ENCODE measurements around the gene TAC3.

The TAC3 gene

DNA sequence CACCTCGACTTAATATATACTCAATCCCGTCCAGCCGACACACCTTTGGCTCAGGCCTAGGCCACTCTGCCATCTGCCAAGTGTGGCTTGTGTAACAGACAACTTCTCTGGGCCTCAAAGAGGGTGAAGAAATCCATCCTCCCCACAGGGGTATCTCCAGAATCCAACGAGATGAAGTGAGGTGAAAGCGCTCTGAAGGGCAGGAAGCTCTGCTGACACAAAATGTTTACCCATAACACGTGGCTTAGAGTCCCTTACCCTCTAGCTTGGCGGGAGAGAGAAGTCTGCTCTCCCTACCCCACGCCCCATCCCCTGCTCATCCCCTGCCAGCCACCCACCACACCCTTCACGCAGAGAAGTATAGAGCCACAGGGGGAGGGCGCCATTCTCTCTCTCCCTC is 23.0 kb downstream of the TAC3 start:
- H3K4me3 ChIP-seq (replicated peaks in 1 of 2; ENCODE audit: low read depth in 2 of 2, low read length in 2 of 2): no peak overlapping the region
- DNase-seq (ENCODE audit: low read depth in 2 of 2): no peak
- TF ChIP-seq CTCF (IDR thresholded peaks at IDR 0.05; ENCODE audit: low read depth, low read length): no peak

DNA sequence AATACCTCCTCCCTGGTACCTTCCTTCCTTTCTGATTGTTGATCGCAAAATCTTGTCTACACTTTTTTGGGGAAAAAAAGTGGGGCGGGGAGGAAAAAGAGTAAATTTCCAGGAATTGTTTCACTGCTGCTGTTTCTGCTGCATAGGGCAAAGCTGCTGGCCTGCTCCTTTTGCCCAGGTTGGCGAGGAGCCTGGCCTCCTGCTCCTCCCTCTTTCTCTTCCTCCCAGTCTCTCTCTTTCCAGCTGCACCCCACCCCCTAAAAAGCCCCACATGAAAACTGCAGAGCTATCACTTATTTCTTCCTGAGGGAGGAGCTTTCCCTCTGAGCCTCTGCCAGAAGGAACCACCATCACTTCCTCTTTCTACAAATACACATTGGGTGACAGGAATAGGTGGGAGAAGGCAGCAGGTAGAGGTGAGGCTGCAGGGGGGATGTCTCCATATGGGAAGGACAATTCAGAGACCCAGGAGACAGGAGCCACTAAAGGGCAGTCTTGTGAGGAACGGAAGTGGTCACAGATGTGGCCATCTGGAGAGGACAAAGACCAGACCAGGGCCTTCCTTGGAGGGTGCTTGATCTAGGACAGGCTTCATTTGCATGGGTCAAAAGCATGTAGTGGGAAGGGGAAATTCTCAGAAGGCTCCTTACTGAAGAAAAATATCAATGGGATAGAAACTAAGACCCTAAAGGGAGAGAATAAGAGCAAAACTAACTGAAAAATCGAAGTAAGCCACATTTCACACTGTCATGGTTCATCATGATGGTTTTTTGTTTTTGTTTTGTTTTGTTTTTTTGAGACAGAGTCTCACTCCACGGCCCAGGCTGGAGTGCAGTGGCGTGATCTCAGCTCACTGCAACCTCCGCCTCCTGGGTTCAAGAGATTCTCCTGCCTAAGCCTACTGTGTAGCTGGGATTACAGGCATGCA is 24.7 kb downstream of the TAC3 start:
- DNase-seq (ENCODE audit: low read depth in 2 of 2): peak in 1 of 2 donors; percentile 69
- no peak overlapping the region for H3K4me3 ChIP-seq (replicated peaks in 1 of 2; ENCODE audit: low read depth in 2 of 2, low read length in 2 of 2)
- TF ChIP-seq CTCF (IDR thresholded peaks at IDR 0.05; ENCODE audit: low read depth, low read length): no peak

DNA sequence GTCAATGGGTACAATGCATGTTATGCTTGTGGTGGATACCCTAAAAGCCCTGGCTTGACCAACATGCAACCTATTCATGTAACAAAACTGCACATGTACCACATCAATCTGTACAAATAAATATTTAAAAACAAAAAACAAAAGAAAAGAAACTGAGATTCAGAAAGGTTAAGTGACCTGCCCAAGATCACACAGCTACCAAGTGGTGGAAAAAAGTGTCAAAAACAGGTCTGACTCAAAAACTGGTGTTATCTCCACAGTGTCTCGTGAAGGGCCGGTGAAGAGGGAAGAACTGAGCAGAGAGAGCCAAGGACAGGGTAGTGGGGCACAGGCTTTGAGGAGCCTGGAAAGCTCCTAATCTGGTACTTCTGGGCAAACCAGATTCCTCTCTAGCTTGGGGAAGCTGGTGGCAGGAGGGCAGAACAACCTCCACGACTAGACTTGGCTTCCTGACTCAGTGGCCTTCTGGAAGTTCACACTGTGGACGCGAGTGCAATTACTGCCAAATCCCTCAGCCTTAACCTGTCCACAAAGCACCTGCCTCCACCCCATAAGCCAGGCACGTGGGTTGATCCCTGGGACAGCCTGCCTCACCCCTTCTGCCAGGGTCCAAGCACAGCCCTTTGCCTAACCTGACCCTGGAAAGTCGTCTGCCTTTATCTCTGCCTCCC is 25.5 kb downstream of the TAC3 start:
- H3K4me3 ChIP-seq (replicated peaks in 1 of 2; ENCODE audit: low read depth in 2 of 2, low read length in 2 of 2): no peak overlapping the region
- no peak for TF ChIP-seq CTCF (IDR thresholded peaks at IDR 0.05; ENCODE audit: low read depth, low read length)

DNA sequence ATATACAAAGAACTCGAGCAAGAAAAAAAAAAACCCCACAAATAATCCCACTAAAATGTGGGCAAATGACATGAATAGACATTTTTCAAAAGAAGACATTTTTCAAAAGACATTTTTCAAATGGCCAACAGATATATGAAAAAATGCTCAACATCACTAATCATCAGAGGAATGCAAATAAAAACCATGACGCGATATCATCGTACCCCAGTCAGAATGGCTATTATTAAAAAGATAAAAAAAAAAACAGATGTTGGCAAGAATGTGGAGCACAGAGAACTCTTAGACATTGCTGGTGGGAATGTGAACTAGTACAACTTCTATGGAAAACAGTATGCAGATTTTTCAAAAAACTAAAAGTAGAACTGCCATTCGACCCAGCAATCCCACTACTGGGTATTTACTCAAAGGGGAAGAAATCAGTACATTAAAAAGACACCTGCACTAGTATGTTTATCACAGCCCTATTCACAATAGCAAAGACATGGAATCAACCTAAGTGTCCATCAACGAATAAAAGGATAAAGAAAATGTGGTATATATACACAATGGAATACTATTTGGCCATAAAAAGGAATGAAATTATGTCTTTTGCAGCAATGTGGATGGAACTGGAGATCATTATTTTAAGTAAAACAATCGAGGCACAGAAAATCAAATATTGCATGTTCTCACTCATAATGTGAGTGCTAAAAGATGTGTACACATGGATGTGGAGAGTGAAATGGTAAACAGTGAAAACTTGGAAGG is 26.3 kb downstream of the TAC3 start:
- DNase-seq (ENCODE audit: low read depth in 2 of 2): no peak
- H3K4me3 ChIP-seq (replicated peaks in 1 of 2; ENCODE audit: low read depth in 2 of 2, low read length in 2 of 2): no peak overlapping the region
- no peak for TF ChIP-seq CTCF (IDR thresholded peaks at IDR 0.05; ENCODE audit: low read depth, low read length)

More for the DNA sequence above, 25.5 kb downstream of the TAC3 start:
- DNase-seq (ENCODE audit: low read depth in 2 of 2): no peak

- peak in 1 of 2 donors; percentile 50 for DNase-seq (ENCODE audit: low read depth in 2 of 2)
- no peak overlapping the region for H3K4me3 ChIP-seq (replicated peaks in 1 of 2; ENCODE audit: low read depth in 2 of 2, low read length in 2 of 2)
- TF ChIP-seq CTCF (IDR thresholded peaks at IDR 0.05; ENCODE audit: low read depth, low read length): no peak
These were observed 28.1 kb downstream of the TAC3 start for GRCh38 chr12:56988207-56988739.

DNA sequence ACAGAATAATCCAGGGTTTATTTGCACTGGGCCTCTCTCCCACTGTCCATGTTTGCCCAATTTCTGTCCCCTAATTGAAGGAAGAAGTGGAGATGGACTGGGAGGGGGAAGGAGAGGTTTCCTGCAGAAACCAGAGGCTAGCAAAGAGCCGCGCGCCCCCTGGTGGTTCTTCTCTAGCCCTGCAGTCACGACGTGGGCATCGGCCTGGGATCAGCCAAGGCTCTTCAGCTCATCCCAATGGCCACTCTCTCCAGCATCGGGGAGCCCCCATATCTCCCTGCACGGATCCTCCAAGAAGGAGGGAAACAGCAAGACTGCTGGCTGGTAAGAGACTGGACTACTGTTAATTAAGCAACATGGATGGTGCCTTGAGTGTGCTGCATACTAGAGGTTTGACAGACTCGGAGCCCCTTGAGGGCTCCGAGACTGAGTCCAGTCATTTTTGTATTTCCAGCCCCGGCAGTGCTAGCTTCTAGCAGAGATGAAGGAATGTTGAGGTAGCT is 28.7 kb downstream of the TAC3 start:
- peak; percentile 82 to 87 for DNase-seq (ENCODE audit: low read depth in 2 of 2)
- H3K4me3 ChIP-seq (replicated peaks in 1 of 2; ENCODE audit: low read depth in 2 of 2, low read length in 2 of 2): no peak overlapping the region
- TF ChIP-seq CTCF (IDR thresholded peaks at IDR 0.05; ENCODE audit: low read depth, low read length): peak; percentile 97

All from cardiac fibroblast (primary cell).